Hepatocyte (in vitro differentiated cells): Measurements from ENCODE around the gene WHRN. TPM values are rescaled to one million over a fixed set of nuclear protein-coding genes. Genes with fewer than 3 reads are reported as not detected.

Experiments used
- DNase-seq: peaks from one replicate; pipeline ENCODE4 v3.0.0-alpha.2; 2016; ENCODE audit warnings: low spot score
- H2AFZ ChIP-seq: fragments of 200-600 bp; sonication (generic); 2 replicates; pipeline ENCODE4 v1.6.0; 2016; ENCODE audit warnings: antibody characterized with exemption, mild to moderate bottlenecking
- H3K27ac ChIP-seq: fragments of 200-600 bp; sonication (generic); 2 replicates; pipeline ENCODE4 v1.5.1; 2016; ENCODE audit warnings: mild to moderate bottlenecking
- H3K27me3 ChIP-seq: fragments of 200-600 bp; sonication (generic); 2 replicates; pipeline ENCODE4 v1.6.1; 2016
- H3K36me3 ChIP-seq: fragments of 200-600 bp; sonication (generic); replicated peaks from 2 replicates; pipeline ENCODE4 v1.5.1; 2016; ENCODE audit warnings: low read depth; ENCODE audit not compliant: insufficient read depth
- H3K4me1 ChIP-seq: fragments of 200-600 bp; sonication (generic); 2 replicates; pipeline ENCODE4 v1.5.1; 2016; ENCODE audit warnings: mild to moderate bottlenecking, moderate library complexity; ENCODE audit not compliant: insufficient read depth
- H3K4me2 ChIP-seq: fragments of 200-600 bp; sonication (generic); 2 replicates; pipeline ENCODE4 v1.6.0; 2016
- H3K4me3 ChIP-seq: fragments of 200-600 bp; sonication (generic); 2 replicates; pipeline ENCODE4 v1.5.1; 2016; ENCODE audit warnings: mild to moderate bottlenecking
- H3K79me2 ChIP-seq: fragments of 200-600 bp; sonication (generic); 2 replicates; pipeline ENCODE4 v1.6.0; 2017; ENCODE audit warnings: mild to moderate bottlenecking
- H3K9me2 ChIP-seq: fragments of 200-600 bp; sonication (generic); replicated peaks from 2 replicates; pipeline ENCODE4 v1.6.0; 2017; ENCODE audit warnings: mild to moderate bottlenecking; ENCODE audit not compliant: insufficient read depth
- H3K9me3 ChIP-seq: fragments of 200-600 bp; sonication (generic); 2 replicates; pipeline ENCODE4 v1.5.1; 2016; ENCODE audit warnings: low read depth, mild to moderate bottlenecking
- H4K20me1 ChIP-seq: fragments of 200-600 bp; sonication (generic); 2 replicates; pipeline ENCODE4 v1.6.0; 2016; ENCODE audit warnings: mild to moderate bottlenecking; ENCODE audit not compliant: insufficient read depth, poor library complexity, severe bottlenecking
- EZH2 ChIP-seq: fragments of 200-600 bp; sonication (generic); IDR thresholded peaks from 2 replicates; pipeline ENCODE4 v1.6.1; 2016; ENCODE audit warnings: antibody characterized with exemption, mild to moderate bottlenecking, borderline replicate concordance
- EZH2phosphoT487 ChIP-seq: fragments of 200-600 bp; sonication (generic); IDR thresholded peaks from one replicate; pipeline ENCODE4 v1.6.1; 2018; ENCODE audit warnings: antibody characterized with exemption, mild to moderate bottlenecking, low read depth, moderate library complexity; ENCODE audit not compliant: unreplicated experiment, severe bottlenecking
- WGBS: methylation state at CpG from one replicate; pipeline ENCODE4 v1.1.6; 2016; ENCODE audit warnings: low lambda C conversion rate; ENCODE audit errors: missing lambda C conversion rate; 5-methylcytosine and 5-hydroxymethylcytosine counted together
- polyA plus RNA-seq: library from polyadenylated mRNA; unstranded; fragments of >200 nt; fragmentation: Nextera tagmentation; extraction: Ambion mirVana; gene quantifications from 2 replicates; pipeline ENCODE4 v1.2.1, GENCODE V29; 2016
- total RNA-seq: library from RNA; depleted of rRNA; stranded (reverse); fragments of >200 nt; gene quantifications from 2 replicates; pipeline ENCODE4 v1.2.3, GENCODE V29; 2014
- TF ChIP-seq, protein P1 (sequence below): fragments of 200-600 bp; sonication (generic); IDR thresholded peaks from 2 replicates; pipeline ENCODE4 v1.5.1; 2016; ENCODE audit warnings: antibody characterized with exemption, mild to moderate bottlenecking; ENCODE audit not compliant: poor library complexity

Gene WHRN
- total and polyA plus RNA-seq, 2 experiments from 2014 or later = 3.2 to 6.6 TPM

- WGBS = 95% methylated on average over 19 of the region's 19 CpGs
- Histone ChIP-seq H3K36me3 (no peaks in the 10 kb centered on the region), H3K4me1 (no peaks in the 10 kb centered on the region), H3K79me2 (peaks cover 6% of the 10 kb centered on the region), H4K20me1 (no peaks in the 10 kb centered on the region), H2AFZ (no peak overlapping the region), H3K9me3 (no peaks in the 10 kb centered on the region), H3K27ac (no peak overlapping the region), H3K27me3 (no peaks in the 10 kb centered on the region), H3K9me2 (no peaks in the 10 kb centered on the region), H3K4me3 (no peak overlapping the region), H3K4me2 (no peak overlapping the region)
- no peak for TF ChIP-seq EZH2phosphoT487
- TF ChIP-seq, protein P1, sequence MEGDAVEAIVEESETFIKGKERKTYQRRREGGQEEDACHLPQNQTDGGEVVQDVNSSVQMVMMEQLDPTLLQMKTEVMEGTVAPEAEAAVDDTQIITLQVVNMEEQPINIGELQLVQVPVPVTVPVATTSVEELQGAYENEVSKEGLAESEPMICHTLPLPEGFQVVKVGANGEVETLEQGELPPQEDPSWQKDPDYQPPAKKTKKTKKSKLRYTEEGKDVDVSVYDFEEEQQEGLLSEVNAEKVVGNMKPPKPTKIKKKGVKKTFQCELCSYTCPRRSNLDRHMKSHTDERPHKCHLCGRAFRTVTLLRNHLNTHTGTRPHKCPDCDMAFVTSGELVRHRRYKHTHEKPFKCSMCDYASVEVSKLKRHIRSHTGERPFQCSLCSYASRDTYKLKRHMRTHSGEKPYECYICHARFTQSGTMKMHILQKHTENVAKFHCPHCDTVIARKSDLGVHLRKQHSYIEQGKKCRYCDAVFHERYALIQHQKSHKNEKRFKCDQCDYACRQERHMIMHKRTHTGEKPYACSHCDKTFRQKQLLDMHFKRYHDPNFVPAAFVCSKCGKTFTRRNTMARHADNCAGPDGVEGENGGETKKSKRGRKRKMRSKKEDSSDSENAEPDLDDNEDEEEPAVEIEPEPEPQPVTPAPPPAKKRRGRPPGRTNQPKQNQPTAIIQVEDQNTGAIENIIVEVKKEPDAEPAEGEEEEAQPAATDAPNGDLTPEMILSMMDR = no peak
- no peak for TF ChIP-seq EZH2
- DNase-seq = no peak
Observed at GRCh38 chr9:114376586-114377445, 128.5 kb downstream of the WHRN start.

- Histone ChIP-seq H3K4me2 (no peak overlapping the region), H3K4me3 (no peak overlapping the region), H3K27me3 (no peaks in the 10 kb centered on the region), H3K9me2 (no peaks in the 10 kb centered on the region), H3K27ac (no peak overlapping the region), H2AFZ (no peak overlapping the region), H3K9me3 (no peaks in the 10 kb centered on the region), H3K36me3 (no peaks in the 10 kb centered on the region), H3K79me2 (peaks cover 4% of the 10 kb centered on the region), H3K4me1 (no peaks in the 10 kb centered on the region), H4K20me1 (no peaks in the 10 kb centered on the region)
- 92% methylated on average over 9 of the region's 9 CpGs for WGBS
- TF ChIP-seq, protein P1 = no peak
- TF ChIP-seq EZH2 = no peak
- no peak for DNase-seq
Observed at GRCh38 chr9:114375386-114376175, 129.7 kb downstream of the WHRN start.

- Histone ChIP-seq H2AFZ (no peak overlapping the region), H3K79me2 (peaks cover 2% of the 10 kb centered on the region), H3K27me3 (no peaks in the 10 kb centered on the region), H3K9me2 (no peaks in the 10 kb centered on the region), H4K20me1 (no peaks in the 10 kb centered on the region), H3K36me3 (no peaks in the 10 kb centered on the region), H3K4me1 (no peaks in the 10 kb centered on the region), H3K4me2 (no peak overlapping the region), H3K4me3 (no peak overlapping the region), H3K9me3 (no peaks in the 10 kb centered on the region), H3K27ac (no peak overlapping the region)
- 87% methylated on average over 9 of the region's 9 CpGs for WGBS
- no peak for DNase-seq
- TF ChIP-seq EZH2 = no peak
- no peak for TF ChIP-seq EZH2phosphoT487
- TF ChIP-seq, protein P1 = no peak
Observed at GRCh38 chr9:114374936-114375335, 130.3 kb downstream of the WHRN start.
